ENCODE results near the gene GPANK1. TPM values are rescaled to one million over a fixed set of nuclear protein-coding genes. Genes with fewer than 3 reads are reported as not detected.
A peak's percentile ranks its signal among the peaks of the same experiment; 100 is the strongest.

The GPANK1 gene
- total RNA-seq, 1 donor from 2014 or later, result 37.2 TPM

DNA sequence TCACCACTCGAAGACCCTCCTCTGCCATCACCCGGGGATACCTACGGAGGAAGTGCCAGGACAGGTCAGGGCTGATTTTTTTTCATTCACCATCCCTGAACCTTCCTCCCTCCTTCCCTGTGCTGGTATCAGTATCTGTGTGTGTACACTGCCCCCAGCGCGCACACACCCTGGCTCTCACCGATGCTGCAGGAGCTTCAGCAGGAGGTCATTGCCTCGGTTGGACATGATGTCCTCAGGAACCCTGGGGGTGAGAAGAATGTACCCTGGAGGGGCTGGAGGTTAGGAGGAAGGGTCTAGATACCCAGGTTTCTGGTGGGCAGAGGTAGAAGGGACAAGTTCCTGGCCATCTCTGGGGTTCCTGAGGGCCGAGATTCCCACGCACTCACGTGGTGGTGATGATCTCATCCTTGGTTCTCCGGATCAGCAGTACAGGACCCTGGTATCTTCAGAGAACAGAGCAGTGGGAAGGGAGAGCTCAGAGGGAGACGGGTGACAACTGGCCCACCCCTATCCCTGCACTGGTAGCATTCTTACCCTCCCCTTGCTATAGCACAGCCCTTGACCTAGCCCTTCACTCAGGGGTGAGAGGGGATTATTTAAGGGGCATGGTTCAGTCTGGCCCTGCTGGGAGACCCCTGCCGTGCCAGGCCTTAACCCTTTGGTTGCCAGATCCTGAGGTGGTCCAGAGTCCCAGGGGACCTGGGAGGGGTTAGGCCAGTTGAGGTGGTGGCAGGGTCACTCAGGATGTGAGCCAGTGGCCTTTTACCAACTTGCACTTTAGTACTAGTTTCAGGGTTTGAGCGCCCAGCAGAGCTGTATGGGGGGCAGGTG is 23.3 kb upstream of the GPANK1 start:
- Mint-ChIP-seq H3K36me3 (ENCODE audit: low read depth) (peaks cover 34% of the 10 kb centered on the region), H3K4me1 (ENCODE audit: low read depth) (peaks cover 10% of the 10 kb centered on the region), H3K9me3 (no peaks in the 10 kb centered on the region), H3K4me3 (no peak overlapping the region), H3K27ac (no peak overlapping the region), H3K27me3 (ENCODE audit: insufficient read depth) (no peaks in the 10 kb centered on the region)
- no peak for DNase-seq (ENCODE audit: low spot score)
- intact Hi-C loops (cut with micrococcal nuclease), result no loop called here

GRCh38 chr6:31687321-31687720 is 22.5 kb upstream of the GPANK1 start:
- no peaks in the 10 kb centered on the region for H3K9me3 Mint-ChIP-seq
- peaks cover 29% of the 10 kb centered on the region for H3K36me3 Mint-ChIP-seq (ENCODE audit: low read depth)
- H3K27me3 Mint-ChIP-seq (ENCODE audit: insufficient read depth), result no peaks in the 10 kb centered on the region
- DNase-seq (ENCODE audit: low spot score), result no peak
- H3K4me1 Mint-ChIP-seq (ENCODE audit: low read depth), result peaks cover 10% of the 10 kb centered on the region
- H3K4me3 Mint-ChIP-seq, result no peak overlapping the region
- intact Hi-C loops (cut with micrococcal nuclease), result no loop called here
- H3K27ac Mint-ChIP-seq, result no peak overlapping the region

DNA sequence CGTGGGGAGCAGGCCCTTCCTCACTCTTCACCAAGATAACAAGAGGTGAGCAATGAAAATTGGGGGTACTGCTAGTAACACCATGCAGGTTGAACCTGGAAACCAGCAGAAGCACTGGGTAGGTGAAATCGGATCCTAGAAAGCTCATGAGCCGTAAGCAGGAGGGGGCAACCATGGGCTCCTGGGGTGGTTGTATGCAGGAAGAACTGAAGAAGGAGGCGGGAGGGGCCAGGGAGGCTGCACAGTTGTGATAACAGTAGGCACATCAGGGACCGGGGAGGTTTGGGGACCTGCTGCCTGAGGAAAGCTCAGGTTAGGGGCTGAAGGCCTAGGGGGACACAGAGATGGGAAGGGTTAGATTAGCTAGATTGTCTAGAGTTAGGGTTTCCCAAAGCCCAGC is 21.7 kb upstream of the GPANK1 start:
- Mint-ChIP-seq H3K27me3 (ENCODE audit: insufficient read depth) (no peaks in the 10 kb centered on the region), H3K4me3 (no peak overlapping the region), H3K36me3 (ENCODE audit: low read depth) (peaks cover 28% of the 10 kb centered on the region), H3K9me3 (no peaks in the 10 kb centered on the region), H3K4me1 (ENCODE audit: low read depth) (peaks cover 13% of the 10 kb centered on the region), H3K27ac (no peak overlapping the region)
- intact Hi-C loops (cut with micrococcal nuclease), result no loop called here
- no peak for DNase-seq (ENCODE audit: low spot score)

DNA sequence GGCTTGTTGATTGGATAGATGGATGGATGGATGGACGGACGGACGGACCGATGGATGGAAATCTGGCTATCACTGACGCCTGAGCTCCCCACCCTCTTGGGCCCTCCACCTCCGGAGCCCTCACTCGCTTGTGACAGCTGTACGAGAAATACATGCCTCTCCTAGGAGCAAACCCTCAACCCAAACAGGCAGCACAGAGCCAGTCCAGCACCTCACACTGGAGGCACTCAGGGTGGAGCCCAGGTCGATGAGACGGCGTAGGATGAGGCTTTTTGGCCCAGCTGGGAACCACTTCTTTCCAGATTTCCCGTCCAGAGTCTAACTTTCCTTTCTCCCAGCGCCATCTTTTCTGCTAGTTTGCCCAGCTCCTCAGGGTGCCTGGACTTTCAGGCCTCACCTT is 18.8 kb upstream of the GPANK1 start:
- Mint-ChIP-seq H3K4me1 (ENCODE audit: low read depth) (peaks cover 24% of the 10 kb centered on the region), H3K27me3 (ENCODE audit: insufficient read depth) (no peaks in the 10 kb centered on the region), H3K27ac (no peak overlapping the region), H3K4me3 (no peak overlapping the region), H3K36me3 (ENCODE audit: low read depth) (peaks cover 19% of the 10 kb centered on the region), H3K9me3 (no peaks in the 10 kb centered on the region)
- intact Hi-C loops (cut with micrococcal nuclease), result no loop called here
- DNase-seq (ENCODE audit: low spot score), result no peak

GRCh38 chr6:31681135-31681671 is 16.4 kb upstream of the GPANK1 start:
- Mint-ChIP-seq H3K4me1 (ENCODE audit: low read depth) (peaks cover 24% of the 10 kb centered on the region), H3K27ac (peak overlapping the region; percentile 54), H3K9me3 (no peaks in the 10 kb centered on the region), H3K27me3 (ENCODE audit: insufficient read depth) (no peaks in the 10 kb centered on the region), H3K36me3 (ENCODE audit: low read depth) (peaks cover 11% of the 10 kb centered on the region), H3K4me3 (peak overlapping the region; percentile 80)
- intact Hi-C loops (cut with micrococcal nuclease), result no loop called here
- DNase-seq (ENCODE audit: low spot score), result peak; percentile 20

DNA sequence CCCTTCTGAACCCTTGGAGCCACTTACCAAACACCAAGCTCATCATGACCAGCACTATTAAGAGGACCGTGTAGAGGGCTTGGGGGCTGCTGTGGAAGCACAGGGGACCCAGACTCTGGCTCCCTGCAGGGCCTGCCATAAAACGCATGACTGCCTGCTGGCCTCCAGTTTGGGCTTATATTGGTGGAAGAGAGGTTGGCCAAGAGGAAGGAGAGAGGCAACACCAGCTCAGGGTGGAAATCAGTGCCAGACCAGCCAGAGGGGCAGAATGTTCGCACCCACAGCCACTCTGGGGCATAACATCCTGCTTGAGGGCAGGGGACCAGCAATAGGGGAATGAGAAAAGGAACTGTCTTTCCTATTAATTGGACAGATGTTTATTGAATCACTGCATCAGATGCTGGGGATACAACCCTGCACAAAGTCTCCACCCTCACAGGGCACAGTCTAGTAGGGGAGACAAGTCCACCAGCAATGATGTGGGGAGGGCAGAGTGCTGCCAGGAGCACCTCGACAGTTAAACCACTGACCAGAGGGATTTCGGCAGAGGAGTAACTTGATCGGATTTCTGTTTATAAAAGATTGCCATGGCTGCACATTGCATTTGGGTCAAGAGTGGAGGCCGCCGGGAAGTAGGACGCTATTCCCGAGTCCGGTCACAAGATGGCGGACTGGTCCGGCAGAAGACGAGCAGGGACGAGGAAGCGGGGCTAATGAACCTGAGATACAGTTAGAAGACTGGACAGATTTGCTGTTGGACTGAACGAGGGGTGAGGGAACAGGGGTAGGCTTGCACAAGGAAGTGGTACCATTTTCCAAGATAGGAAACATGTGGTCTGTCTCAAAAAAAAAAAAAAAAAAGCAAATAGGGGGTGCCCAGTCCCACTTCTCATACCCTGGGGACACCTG is 15.7 kb upstream of the GPANK1 start, which contains the start of gene LY6G5C:
TSS of gene LY6G5C (minus strand) at position 842 of the 909 bp plus-strand sequence. CDS start at position 148, 694 bp downstream.
- Mint-ChIP-seq H3K27ac (peak within 1 kb of the TSS; percentile 73), H3K4me3 (peak within 1 kb of the TSS; percentile 80), H3K9me3 (no peaks in the 10 kb centered on the region), H3K36me3 (ENCODE audit: low read depth) (peaks cover 9% of the 10 kb centered on the region), H3K27me3 (ENCODE audit: insufficient read depth) (no peaks in the 10 kb centered on the region), H3K4me1 (ENCODE audit: low read depth) (peaks cover 24% of the 10 kb centered on the region)
- intact Hi-C loops (cut with micrococcal nuclease), result loop anchor here (1.0 kb wide), 5 partner anchors 22 to 272 kb away; no protein-coding TSS in a partner anchor
- DNase-seq (ENCODE audit: low spot score), result peak; percentile 30

- Mint-ChIP-seq H3K36me3 (ENCODE audit: low read depth) (peaks cover 5% of the 10 kb centered on the region), H3K9me3 (no peaks in the 10 kb centered on the region), H3K27me3 (ENCODE audit: insufficient read depth) (no peaks in the 10 kb centered on the region), H3K4me1 (ENCODE audit: low read depth) (peaks cover 24% of the 10 kb centered on the region), H3K4me3 (no peak overlapping the region), H3K27ac (no peak overlapping the region)
- no peak for DNase-seq (ENCODE audit: low spot score)
- intact Hi-C loops (cut with micrococcal nuclease), result no loop called here
Observed at GRCh38 chr6:31677955-31678354, 13.2 kb upstream of the GPANK1 start.

- Mint-ChIP-seq H3K9me3 (no peaks in the 10 kb centered on the region), H3K27ac (no peak overlapping the region), H3K4me3 (no peak overlapping the region), H3K4me1 (ENCODE audit: low read depth) (peaks cover 24% of the 10 kb centered on the region), H3K27me3 (ENCODE audit: insufficient read depth) (no peaks in the 10 kb centered on the region), H3K36me3 (ENCODE audit: low read depth) (peaks cover 13% of the 10 kb centered on the region)
- intact Hi-C loops (cut with micrococcal nuclease), result no loop called here
- DNase-seq (ENCODE audit: low spot score), result no peak
Observed at GRCh38 chr6:31676904-31677303, 12.1 kb upstream of the GPANK1 start.

GRCh38 chr6:31676322-31676903 is 11.6 kb upstream of the GPANK1 start:
- Mint-ChIP-seq H3K9me3 (no peaks in the 10 kb centered on the region), H3K4me3 (no peak overlapping the region), H3K36me3 (ENCODE audit: low read depth) (peaks cover 11% of the 10 kb centered on the region), H3K27me3 (ENCODE audit: insufficient read depth) (no peaks in the 10 kb centered on the region), H3K4me1 (ENCODE audit: low read depth) (peaks cover 20% of the 10 kb centered on the region), H3K27ac (no peak overlapping the region)
- no peak for DNase-seq (ENCODE audit: low spot score)
- intact Hi-C loops (cut with micrococcal nuclease), result no loop called here

- Mint-ChIP-seq H3K4me1 (ENCODE audit: low read depth) (peaks cover 43% of the 10 kb centered on the region), H3K36me3 (ENCODE audit: low read depth) (peaks cover 55% of the 10 kb centered on the region), H3K27me3 (ENCODE audit: insufficient read depth) (no peaks in the 10 kb centered on the region), H3K27ac (no peak within 1 kb of the TSS), H3K9me3 (no peaks in the 10 kb centered on the region), H3K4me3 (no peak within 1 kb of the TSS)
- DNase-seq (ENCODE audit: low spot score), result no peak
- intact Hi-C loops (cut with micrococcal nuclease), result loop anchor here (10.0 kb wide), 2 partner anchors 1305 to 1535 kb away; partner anchors contain the start of genes HSD17B8, RING1, RXRB and SLC39A7
Observed at GRCh38 chr6:31669676-31670075, 4.9 kb upstream of the GPANK1 start, which contains the start of gene LY6G5B. Gene LY6G5B, plus strand, starts transcription at chr6:31669976. Its CDS starts 975 bp downstream, at chr6:31670951.

DNA sequence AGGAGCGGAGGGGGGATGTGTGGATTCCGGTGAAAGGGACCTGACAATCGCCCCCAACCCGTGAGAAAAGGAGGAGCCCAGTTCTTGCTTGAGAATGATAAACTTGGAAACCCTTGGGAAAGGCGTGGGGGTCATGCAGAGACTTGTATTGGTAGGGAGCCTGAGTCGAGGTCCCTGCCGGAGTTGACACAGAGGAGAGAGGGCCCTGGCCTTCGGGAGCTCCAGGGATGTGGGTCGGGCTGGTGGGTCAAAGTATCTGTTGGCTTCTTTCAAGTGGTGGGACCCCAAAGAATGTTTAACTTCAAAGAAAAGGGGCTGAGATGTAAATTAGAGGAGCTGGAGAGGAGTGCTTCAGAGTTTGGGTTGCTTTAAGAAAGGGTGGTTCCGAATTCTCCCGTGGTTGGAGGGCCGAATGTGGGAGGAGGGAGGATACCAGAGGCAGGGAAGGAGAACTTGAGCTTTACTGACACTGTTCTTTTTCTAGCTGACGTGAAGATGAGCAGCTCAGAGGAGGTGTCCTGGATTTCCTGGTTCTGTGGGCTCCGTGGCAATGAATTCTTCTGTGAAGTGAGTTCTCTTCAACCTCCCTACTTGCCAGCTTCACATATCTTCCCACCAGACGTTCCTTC is 1.7 kb upstream of the GPANK1 start:
- H3K27ac Mint-ChIP-seq, result peak overlapping the region; percentile 90
- peak overlapping the region; percentile 98 for H3K4me3 Mint-ChIP-seq
- no peak for DNase-seq (ENCODE audit: low spot score)
- no peaks in the 10 kb centered on the region for H3K27me3 Mint-ChIP-seq (ENCODE audit: insufficient read depth)
- intact Hi-C loops (cut with micrococcal nuclease), result loop anchor here (10.0 kb wide), 2 partner anchors 1308 to 1538 kb away; partner anchors contain the start of genes HSD17B8, RING1, RXRB and SLC39A7
- no peaks in the 10 kb centered on the region for H3K9me3 Mint-ChIP-seq
- H3K36me3 Mint-ChIP-seq (ENCODE audit: low read depth), result peaks cover 65% of the 10 kb centered on the region
- H3K4me1 Mint-ChIP-seq (ENCODE audit: low read depth), result peaks cover 71% of the 10 kb centered on the region
